Measurements from ENCODE around the gene UTRN. TPM values are rescaled to one million over a fixed set of nuclear protein-coding genes. Genes with fewer than 3 reads are reported as not detected.
A peak's percentile ranks its signal among the peaks of the same experiment; 100 is the strongest.

UTRN gene
- 76.7 TPM for polyA plus RNA-seq

DNA sequence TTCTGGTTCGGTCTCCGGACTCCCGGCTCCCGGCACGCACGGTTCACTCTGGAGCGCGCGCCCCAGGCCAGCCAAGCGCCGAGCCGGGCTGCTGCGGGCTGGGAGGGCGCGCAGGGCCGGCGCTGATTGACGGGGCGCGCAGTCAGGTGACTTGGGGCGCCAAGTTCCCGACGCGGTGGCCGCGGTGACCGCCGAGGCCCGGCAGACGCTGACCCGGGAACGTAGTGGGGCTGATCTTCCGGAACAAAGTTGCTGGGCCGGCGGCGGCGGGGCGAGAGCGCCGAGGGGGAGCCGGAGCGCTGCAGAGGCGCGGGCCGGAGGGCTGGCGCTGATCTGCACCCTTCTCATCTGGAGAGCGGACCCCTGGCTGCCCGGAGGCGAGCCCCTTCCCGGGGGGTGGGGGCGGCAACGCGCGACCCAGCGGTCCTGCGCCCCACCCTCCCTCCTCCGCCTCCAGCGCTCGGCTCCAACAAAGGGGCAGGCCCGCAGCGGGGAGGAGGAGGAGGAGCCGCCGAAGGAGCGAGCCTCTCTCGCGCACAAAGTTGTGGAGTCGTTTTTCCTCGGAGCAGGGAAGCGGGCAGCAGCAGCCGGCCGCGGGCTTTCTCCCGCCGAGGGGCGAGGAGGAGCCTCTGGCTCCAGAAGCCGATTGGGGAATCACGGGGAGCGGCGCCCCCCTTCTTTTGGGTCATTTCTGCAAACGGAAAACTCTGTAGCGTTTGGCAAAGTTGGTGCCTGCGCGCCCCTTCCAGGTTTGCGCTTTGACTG, at the start of gene UTRN:
Gene UTRN (plus strand): TSS at position 553 of the 765 bp plus-strand sequence. CDS start 6,494 bp downstream, outside the sequence.
- Mint-ChIP-seq H3K27me3 (peaks cover 24% of the 10 kb centered on the region), H3K9me3 (no peaks in the 10 kb centered on the region), H3K4me1 (peaks cover 14 to 15% (median 15%) of the 10 kb centered on the region in 3 donors), H3K4me3 (peak within 1 kb of the TSS; percentile 92 to 99 (median 98)), H3K36me3 (no peaks in the 10 kb centered on the region), H3K27ac (peak within 1 kb of the TSS in 1 of 3 donors; percentile 90)

DNA sequence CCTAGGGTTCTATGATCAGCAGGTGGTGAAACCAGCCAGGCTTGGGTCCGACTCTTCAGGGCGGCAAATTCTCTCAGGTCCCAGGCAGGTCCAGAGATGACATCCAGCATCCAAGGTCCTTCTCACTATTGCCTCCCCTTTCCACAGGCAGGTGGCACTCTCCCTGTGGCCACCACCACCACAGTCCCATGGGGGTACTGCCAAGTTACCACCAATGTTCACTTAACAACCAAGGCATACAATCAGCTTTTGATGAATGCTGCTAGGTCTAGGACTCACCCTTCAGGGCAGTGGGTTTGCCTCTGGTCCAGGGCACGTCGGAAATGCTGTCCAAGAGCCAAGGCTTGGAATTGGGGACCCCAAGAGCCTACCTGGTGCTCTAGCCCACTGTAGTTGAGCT, 40.4 kb upstream of the UTRN start:
- H3K27ac Mint-ChIP-seq = no peak overlapping the region

GRCh38 chr6:144246988-144247387, 38.1 kb upstream of the UTRN start:
- peaks cover 0 to 4% (median 2%) of the 10 kb centered on the region in 3 donors for H3K9me3 Mint-ChIP-seq
- peaks cover 19% of the 10 kb centered on the region for H3K27me3 Mint-ChIP-seq
- no peak overlapping the region for H3K27ac Mint-ChIP-seq
- no peak overlapping the region for H3K4me3 Mint-ChIP-seq
- H3K36me3 Mint-ChIP-seq = peaks cover 1% of the 10 kb centered on the region
- H3K4me1 Mint-ChIP-seq = peaks cover 6 to 16% (median 7%) of the 10 kb centered on the region in 3 donors

More for the DNA sequence above, 40.4 kb upstream of the UTRN start:
- peaks cover 1% of the 10 kb centered on the region for H3K36me3 Mint-ChIP-seq
- H3K27me3 Mint-ChIP-seq = peaks cover 15% of the 10 kb centered on the region
- H3K4me3 Mint-ChIP-seq = no peak overlapping the region
- peaks cover 6 to 16% (median 7%) of the 10 kb centered on the region in 3 donors for H3K4me1 Mint-ChIP-seq
- peaks cover 0 to 4% (median 2%) of the 10 kb centered on the region in 3 donors for H3K9me3 Mint-ChIP-seq

DNA sequence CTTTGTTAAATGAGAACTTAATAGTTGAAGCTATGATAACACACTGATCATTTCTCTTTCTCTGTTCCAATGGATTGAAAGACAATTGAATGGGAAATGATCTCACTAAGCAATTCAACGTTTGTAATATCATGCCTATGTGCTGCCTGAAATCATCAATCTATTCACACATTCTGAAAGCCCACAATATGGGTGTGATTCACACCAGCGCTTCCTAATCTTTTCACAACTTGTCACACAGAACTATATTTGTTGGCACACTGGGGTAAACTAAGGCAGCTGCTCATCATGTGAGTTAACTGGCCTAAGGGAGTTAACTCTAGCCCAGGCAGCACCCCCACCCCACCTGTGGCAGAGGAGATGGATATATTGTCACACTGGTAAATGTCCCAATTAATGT, 37.1 kb upstream of the UTRN start:
- no peak overlapping the region for H3K27ac Mint-ChIP-seq
- peaks cover 6 to 16% (median 7%) of the 10 kb centered on the region in 3 donors for H3K4me1 Mint-ChIP-seq
- peaks cover 19% of the 10 kb centered on the region for H3K27me3 Mint-ChIP-seq
- H3K4me3 Mint-ChIP-seq = peak overlapping the region in 1 of 4 donors; percentile 50
- H3K9me3 Mint-ChIP-seq = peaks cover 0 to 4% (median 2%) of the 10 kb centered on the region in 3 donors
- H3K36me3 Mint-ChIP-seq = peaks cover 1% of the 10 kb centered on the region

DNA sequence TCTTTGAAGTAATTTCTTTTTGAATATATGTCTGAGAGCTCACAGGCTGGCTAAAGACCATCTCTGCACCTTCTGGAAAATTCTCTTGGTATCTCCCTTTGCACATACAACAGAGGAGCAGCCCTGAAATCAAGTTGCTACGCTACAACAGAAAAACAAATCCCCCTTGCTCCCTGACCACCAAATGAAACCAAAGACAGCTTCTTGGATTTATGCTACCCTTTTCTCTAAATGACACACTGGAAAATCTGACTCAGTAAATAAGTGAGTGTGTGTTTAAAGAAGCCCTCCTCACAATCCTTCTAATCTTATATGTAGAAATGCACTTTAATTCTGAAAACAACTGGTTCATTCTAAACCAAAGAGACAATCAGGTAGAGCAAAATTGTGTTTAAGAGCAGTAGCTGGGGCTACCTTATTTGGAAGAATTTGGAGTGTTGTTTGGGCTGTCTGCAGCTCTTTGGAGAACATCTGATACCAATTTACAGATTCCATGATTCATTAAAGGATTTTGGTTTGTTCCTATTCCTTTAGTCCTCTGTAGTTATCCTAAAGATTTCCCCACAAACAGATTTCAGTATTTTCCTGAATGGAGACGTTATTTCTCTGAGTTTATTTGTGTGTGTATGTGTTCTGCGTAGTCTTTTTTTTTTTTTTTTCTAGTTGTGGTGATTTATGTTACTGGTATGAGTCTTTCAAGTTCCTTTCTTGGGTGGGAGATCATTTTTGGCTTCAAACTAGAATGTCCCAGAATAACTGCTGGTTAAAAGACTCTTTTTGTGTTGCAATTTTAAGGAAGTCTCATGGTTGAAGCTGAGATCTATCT, 36.4 kb upstream of the UTRN start:
- Mint-ChIP-seq H3K36me3 (peaks cover 1% of the 10 kb centered on the region), H3K27me3 (peaks cover 19% of the 10 kb centered on the region), H3K4me3 (no peak overlapping the region), H3K27ac (no peak overlapping the region), H3K4me1 (peaks cover 6 to 16% (median 7%) of the 10 kb centered on the region in 3 donors), H3K9me3 (peaks cover 0 to 4% (median 2%) of the 10 kb centered on the region in 3 donors)

GRCh38 chr6:144250276-144250675, 34.9 kb upstream of the UTRN start:
- Mint-ChIP-seq H3K9me3 (peaks cover 0 to 4% (median 2%) of the 10 kb centered on the region in 3 donors), H3K27me3 (peaks cover 19% of the 10 kb centered on the region), H3K36me3 (no peaks in the 10 kb centered on the region), H3K4me1 (peaks cover 7 to 16% (median 7%) of the 10 kb centered on the region in 3 donors), H3K27ac (no peak overlapping the region), H3K4me3 (no peak overlapping the region)

DNA sequence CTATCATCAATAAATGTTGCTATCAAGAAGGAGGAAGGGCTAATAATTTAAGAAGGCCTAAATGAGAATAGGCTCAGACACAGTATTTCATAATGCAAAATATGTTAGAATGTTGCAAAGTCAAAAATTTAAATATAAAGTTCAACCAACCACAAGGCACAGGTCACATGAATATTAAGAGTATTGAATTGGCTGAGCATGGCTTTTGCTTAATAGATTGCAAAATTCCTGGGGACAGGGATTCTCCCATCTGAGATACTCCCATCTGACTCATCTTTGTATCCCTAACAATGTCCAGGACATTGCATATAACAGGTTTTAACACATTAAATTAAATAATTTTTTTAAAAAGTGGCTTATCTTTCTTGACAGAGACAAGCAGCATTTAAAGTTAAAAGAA, 32.9 kb upstream of the UTRN start:
- peaks cover 3 to 9% (median 5%) of the 10 kb centered on the region in 3 donors for H3K4me1 Mint-ChIP-seq
- H3K27ac Mint-ChIP-seq = no peak overlapping the region
- H3K4me3 Mint-ChIP-seq = no peak overlapping the region
- peaks cover 26% of the 10 kb centered on the region for H3K27me3 Mint-ChIP-seq
- no peaks in the 10 kb centered on the region for H3K36me3 Mint-ChIP-seq
- H3K9me3 Mint-ChIP-seq = peaks cover 0 to 2% (median 0%) of the 10 kb centered on the region in 3 donors

- H3K27ac Mint-ChIP-seq = no peak overlapping the region
- peaks cover 7% of the 10 kb centered on the region for H3K27me3 Mint-ChIP-seq
- no peak overlapping the region for H3K4me3 Mint-ChIP-seq
- peaks cover 1 to 7% (median 4%) of the 10 kb centered on the region in 3 donors for H3K4me1 Mint-ChIP-seq
- peaks cover 4% of the 10 kb centered on the region for H3K36me3 Mint-ChIP-seq
- H3K9me3 Mint-ChIP-seq = peaks cover 0 to 2% (median 0%) of the 10 kb centered on the region in 3 donors
Measured at GRCh38 chr6:144259986-144260385, 25.1 kb upstream of the UTRN start.

- peak overlapping the region in 1 of 3 donors; percentile 37 for H3K27ac Mint-ChIP-seq
- H3K9me3 Mint-ChIP-seq = peaks cover 0 to 2% (median 0%) of the 10 kb centered on the region in 3 donors
- peak overlapping the region in 1 of 4 donors; percentile 81 for H3K4me3 Mint-ChIP-seq
- H3K36me3 Mint-ChIP-seq = peaks cover 1% of the 10 kb centered on the region
- H3K27me3 Mint-ChIP-seq = no peaks in the 10 kb centered on the region
- peaks cover 8 to 15% (median 12%) of the 10 kb centered on the region in 3 donors for H3K4me1 Mint-ChIP-seq
Measured at GRCh38 chr6:144262470-144263369, 22.4 kb upstream of the UTRN start.

DNA sequence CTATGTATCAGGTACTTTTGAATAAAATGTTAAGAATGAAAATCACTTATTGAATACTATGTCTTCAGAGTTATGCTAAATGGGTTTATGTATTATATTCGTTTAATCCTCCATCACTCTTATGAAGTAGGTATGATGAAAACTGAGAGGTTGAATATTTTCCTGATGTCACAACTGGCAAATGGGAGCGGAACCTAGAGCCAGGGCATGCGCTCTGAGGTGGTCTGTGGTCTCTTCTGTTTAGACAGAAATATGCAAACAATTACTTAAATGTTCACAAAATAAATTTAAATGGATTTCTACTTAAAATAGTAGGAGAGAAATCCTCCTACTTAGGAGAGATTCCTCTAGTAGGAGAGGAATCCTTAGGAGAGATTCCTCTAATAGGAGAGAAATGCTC, 21.3 kb upstream of the UTRN start:
- Mint-ChIP-seq H3K27me3 (no peaks in the 10 kb centered on the region), H3K27ac (no peak overlapping the region), H3K9me3 (peaks cover 0 to 2% (median 2%) of the 10 kb centered on the region in 3 donors), H3K36me3 (no peaks in the 10 kb centered on the region), H3K4me3 (no peak overlapping the region), H3K4me1 (peaks cover 8 to 15% (median 12%) of the 10 kb centered on the region in 3 donors)

DNA sequence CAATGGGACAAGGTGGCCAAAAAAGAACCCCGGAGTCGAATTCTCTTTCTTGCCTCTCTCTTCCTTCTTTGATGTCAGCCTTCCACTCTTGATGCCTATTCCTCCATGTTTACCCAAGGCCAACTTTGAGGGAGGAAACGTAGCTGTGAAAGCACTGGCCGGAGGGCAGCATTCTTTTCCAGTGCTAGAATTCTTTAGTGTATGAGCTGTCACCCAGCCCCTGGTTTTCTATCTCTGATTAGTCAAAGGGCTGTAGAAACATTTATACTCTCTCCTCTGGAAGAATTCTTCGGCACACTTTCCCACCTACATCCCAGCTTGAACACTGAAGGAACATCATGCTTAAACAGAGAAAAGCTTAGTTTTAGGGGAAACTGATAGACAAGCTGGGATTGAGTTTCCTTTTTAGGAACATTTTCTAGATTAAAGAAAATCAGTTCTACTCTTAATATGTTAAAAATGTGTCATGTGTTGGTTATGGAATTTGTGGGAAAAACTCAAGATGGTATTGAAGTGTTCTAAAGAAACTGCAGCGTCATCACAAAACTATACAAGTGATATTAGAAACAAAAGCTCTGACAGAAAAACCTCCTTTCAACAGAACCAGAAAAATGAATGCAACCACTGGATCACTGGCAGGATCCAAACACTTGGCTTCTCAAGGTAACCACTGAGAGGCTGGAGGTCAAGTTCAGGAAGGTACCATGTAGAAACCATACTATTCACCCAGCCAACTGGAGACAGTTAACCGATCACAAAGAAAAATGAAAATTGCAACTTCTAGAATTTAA, 20.7 kb upstream of the UTRN start:
- Mint-ChIP-seq H3K4me3 (no peak overlapping the region), H3K9me3 (peaks cover 0 to 2% (median 2%) of the 10 kb centered on the region in 3 donors), H3K27ac (no peak overlapping the region), H3K36me3 (no peaks in the 10 kb centered on the region), H3K4me1 (peaks cover 8 to 15% (median 12%) of the 10 kb centered on the region in 3 donors), H3K27me3 (no peaks in the 10 kb centered on the region)

GRCh38 chr6:144265061-144265357, 20.1 kb upstream of the UTRN start:
- Mint-ChIP-seq H3K4me3 (peak overlapping the region in 2 of 4 donors; percentile 27 to 55), H3K36me3 (no peaks in the 10 kb centered on the region), H3K27ac (no peak overlapping the region), H3K27me3 (no peaks in the 10 kb centered on the region), H3K9me3 (peaks cover 0 to 2% (median 2%) of the 10 kb centered on the region in 3 donors), H3K4me1 (peaks cover 8 to 15% (median 12%) of the 10 kb centered on the region in 3 donors)

DNA sequence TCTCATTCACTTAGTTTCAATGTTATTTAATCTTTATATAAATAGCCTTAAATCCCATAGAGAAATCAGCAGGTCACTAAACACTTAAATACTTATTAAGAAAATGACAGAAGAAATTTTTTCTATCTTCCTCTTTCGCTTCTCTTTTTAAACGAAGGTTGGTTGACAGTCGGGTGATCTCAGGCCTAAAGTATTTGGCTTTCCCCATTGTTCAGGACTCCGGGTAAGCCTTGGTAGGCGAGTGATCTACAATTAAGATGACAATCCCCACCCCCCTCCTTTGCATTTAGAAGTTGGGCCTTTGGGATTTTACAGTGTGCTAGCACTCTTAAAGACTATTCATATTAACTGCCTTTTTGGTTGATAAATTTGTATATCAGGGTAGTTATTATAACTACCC, 19.7 kb upstream of the UTRN start:
- H3K4me3 Mint-ChIP-seq = peak overlapping the region in 2 of 4 donors; percentile 27 to 55
- H3K4me1 Mint-ChIP-seq = peaks cover 8 to 15% (median 12%) of the 10 kb centered on the region in 3 donors
- H3K27ac Mint-ChIP-seq = peak overlapping the region in 1 of 3 donors; percentile 39
- no peaks in the 10 kb centered on the region for H3K27me3 Mint-ChIP-seq
- peaks cover 0 to 2% (median 2%) of the 10 kb centered on the region in 3 donors for H3K9me3 Mint-ChIP-seq
- H3K36me3 Mint-ChIP-seq = no peaks in the 10 kb centered on the region

Data from IgD-negative memory B cell (primary cell).